ENCODE data around the gene SUSD6. TPM values are rescaled to one million over a fixed set of nuclear protein-coding genes. Genes with fewer than 3 reads are reported as not detected.

Gene SUSD6
- total RNA-seq, 1 experiment from 2014 or later, result 24.1 TPM

DNA sequence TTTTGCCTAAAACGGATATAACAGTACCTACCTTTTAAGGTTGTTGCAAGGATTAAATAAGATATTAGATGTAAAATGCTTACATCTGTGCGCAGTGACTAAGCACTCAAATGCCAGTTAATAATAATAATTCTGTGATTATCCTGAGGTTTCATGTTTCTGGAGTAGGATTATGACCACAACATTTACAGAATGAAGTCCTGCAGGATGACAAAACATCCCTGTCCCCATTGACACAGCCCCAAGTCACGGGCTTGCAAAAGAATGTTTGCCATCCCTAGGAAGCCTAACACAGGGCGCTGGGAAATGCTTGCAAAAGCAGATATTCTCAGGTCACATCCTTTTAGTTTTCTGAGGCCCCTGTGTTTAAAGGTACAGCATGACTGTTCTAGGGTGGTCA, 20.1 kb downstream of the SUSD6 start:
- H3K4me3 ChIP-seq, result no peak overlapping the region
- no peaks in the 10 kb centered on the region for H3K79me2 ChIP-seq (ENCODE audit: low read depth)
- no peaks in the 10 kb centered on the region for H4K20me1 ChIP-seq (ENCODE audit: insufficient read depth)
- CTCF ChIA-PET, result no interaction called here
- H3K9me2 ChIP-seq (ENCODE audit: insufficient read depth), result no peaks in the 10 kb centered on the region
- H3K4me2 ChIP-seq, result peak overlapping the region; percentile 35
- H3K9me3 ChIP-seq (ENCODE audit: insufficient read depth, low read depth), result no peaks in the 10 kb centered on the region
- intact Hi-C loops (cut with micrococcal nuclease; ENCODE audit: unreplicated experiment), result loop anchor here (2.0 kb wide), 2 partner anchors 19 to 27 kb away; no protein-coding TSS in a partner anchor
- no peaks in the 10 kb centered on the region for H3K36me3 ChIP-seq (ENCODE audit: low read depth)
- H3K27me3 ChIP-seq (ENCODE audit: insufficient read depth, low read depth), result no peaks in the 10 kb centered on the region
- peaks cover 28% of the 10 kb centered on the region for H3K4me1 ChIP-seq (replicated peaks; ENCODE audit: insufficient read depth)
- BruUV-seq (replicated peaks), result no TSS peak
- TF ChIP-seq EZH2 (IDR thresholded peaks at IDR 0.05; ENCODE audit: low read depth), result no peak
- TF ChIP-seq, protein P1, sequence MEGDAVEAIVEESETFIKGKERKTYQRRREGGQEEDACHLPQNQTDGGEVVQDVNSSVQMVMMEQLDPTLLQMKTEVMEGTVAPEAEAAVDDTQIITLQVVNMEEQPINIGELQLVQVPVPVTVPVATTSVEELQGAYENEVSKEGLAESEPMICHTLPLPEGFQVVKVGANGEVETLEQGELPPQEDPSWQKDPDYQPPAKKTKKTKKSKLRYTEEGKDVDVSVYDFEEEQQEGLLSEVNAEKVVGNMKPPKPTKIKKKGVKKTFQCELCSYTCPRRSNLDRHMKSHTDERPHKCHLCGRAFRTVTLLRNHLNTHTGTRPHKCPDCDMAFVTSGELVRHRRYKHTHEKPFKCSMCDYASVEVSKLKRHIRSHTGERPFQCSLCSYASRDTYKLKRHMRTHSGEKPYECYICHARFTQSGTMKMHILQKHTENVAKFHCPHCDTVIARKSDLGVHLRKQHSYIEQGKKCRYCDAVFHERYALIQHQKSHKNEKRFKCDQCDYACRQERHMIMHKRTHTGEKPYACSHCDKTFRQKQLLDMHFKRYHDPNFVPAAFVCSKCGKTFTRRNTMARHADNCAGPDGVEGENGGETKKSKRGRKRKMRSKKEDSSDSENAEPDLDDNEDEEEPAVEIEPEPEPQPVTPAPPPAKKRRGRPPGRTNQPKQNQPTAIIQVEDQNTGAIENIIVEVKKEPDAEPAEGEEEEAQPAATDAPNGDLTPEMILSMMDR (conservative IDR thresholded peaks at IDR 0.05), result no peak
- H3F3A ChIP-seq (ENCODE audit: insufficient read depth, low read depth), result no peaks in the 10 kb centered on the region; the same call in 1 of the 2 replicates
- peak; percentile 44 to 61 for DNase-seq
- POLR2A ChIA-PET (ENCODE audit: unreplicated experiment), result no interaction called here
- no peak overlapping the region for H3K27ac ChIP-seq
- H2AFZ ChIP-seq, result no peak overlapping the region

DNA sequence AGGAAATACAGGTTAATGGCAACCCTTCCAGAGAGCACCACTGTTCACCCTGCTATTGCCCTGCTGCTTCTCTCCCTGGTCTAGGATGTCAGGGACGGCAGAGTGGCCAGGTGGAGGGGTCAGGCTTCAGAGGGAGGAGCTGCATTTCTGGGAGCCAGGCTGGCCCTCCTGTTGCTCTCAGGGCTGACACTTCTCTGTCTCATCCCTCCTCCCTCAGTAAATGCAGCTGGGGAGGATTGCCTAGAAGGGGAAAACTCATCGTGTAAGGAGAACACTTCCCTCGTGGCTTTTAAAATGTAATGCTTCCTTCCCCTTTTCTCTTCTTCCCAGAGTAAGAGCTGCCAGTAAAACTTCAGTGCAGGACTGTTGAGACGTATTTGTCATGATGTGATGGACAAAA, 20.8 kb downstream of the SUSD6 start:
- Histone ChIP-seq H2AFZ (no peak overlapping the region), H3K4me2 (peak overlapping the region; percentile 35; the same call in 1 of the 2 replicates), H3K36me3 (ENCODE audit: low read depth) (no peaks in the 10 kb centered on the region), H3K27me3 (ENCODE audit: insufficient read depth, low read depth) (no peaks in the 10 kb centered on the region), H3K9me2 (ENCODE audit: insufficient read depth) (no peaks in the 10 kb centered on the region), H3K9me3 (ENCODE audit: insufficient read depth, low read depth) (no peaks in the 10 kb centered on the region), H3K4me3 (no peak overlapping the region), H3K27ac (no peak overlapping the region), H3F3A (ENCODE audit: insufficient read depth, low read depth) (no peaks in the 10 kb centered on the region; the same call in 1 of the 2 replicates), H4K20me1 (ENCODE audit: insufficient read depth) (no peaks in the 10 kb centered on the region), H3K4me1 (replicated peaks; ENCODE audit: insufficient read depth) (peaks cover 28% of the 10 kb centered on the region), H3K79me2 (ENCODE audit: low read depth) (no peaks in the 10 kb centered on the region)
- DNase-seq, result no peak
- no TSS peak for BruUV-seq (replicated peaks)
- intact Hi-C loops (cut with micrococcal nuclease; ENCODE audit: unreplicated experiment), result no loop called here
- TF ChIP-seq, protein P1 (conservative IDR thresholded peaks at IDR 0.05), result no peak
- no peak for TF ChIP-seq EZH2 (IDR thresholded peaks at IDR 0.05; ENCODE audit: low read depth)
- POLR2A ChIA-PET (ENCODE audit: unreplicated experiment), result no interaction called here
- CTCF ChIA-PET, result no interaction called here

DNA sequence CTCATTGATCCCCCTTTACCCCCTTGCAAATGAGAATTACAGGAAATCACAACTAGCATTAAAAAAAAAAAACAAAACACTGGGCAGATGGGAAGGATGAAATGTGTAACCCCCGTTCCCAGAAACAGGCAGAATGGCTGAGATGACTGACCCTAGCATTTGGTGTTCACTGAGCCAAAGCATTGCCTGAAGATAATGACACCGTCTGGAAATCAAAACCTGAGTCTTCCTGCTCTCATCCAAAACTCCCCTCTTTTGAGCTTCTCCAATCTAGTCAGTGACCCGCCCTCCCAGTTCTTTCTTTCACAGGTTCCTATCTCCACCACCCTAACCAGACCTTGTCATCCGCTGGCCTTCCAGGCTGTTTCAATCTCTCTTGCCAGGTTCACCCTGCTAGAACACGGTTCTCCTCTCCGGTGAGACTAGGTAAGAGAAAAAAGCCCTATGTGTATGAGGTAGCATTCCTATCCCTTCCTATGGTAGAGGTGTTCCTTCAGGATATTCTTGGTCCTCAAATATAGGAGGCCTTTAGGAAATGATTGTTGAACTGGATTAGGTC, 21.3 kb downstream of the SUSD6 start:
- Histone ChIP-seq H3K27ac (no peak overlapping the region), H3K36me3 (ENCODE audit: low read depth) (no peaks in the 10 kb centered on the region), H3F3A (ENCODE audit: insufficient read depth, low read depth) (no peaks in the 10 kb centered on the region; the same call in 1 of the 2 replicates), H2AFZ (no peak overlapping the region), H3K79me2 (ENCODE audit: low read depth) (no peaks in the 10 kb centered on the region), H3K9me3 (ENCODE audit: insufficient read depth, low read depth) (no peaks in the 10 kb centered on the region), H3K4me1 (replicated peaks; ENCODE audit: insufficient read depth) (peaks cover 32% of the 10 kb centered on the region), H3K27me3 (ENCODE audit: insufficient read depth, low read depth) (no peaks in the 10 kb centered on the region), H3K9me2 (ENCODE audit: insufficient read depth) (no peaks in the 10 kb centered on the region), H4K20me1 (ENCODE audit: insufficient read depth) (no peaks in the 10 kb centered on the region), H3K4me3 (no peak overlapping the region), H3K4me2 (no peak overlapping the region)
- DNase-seq, result no peak
- BruUV-seq (replicated peaks), result no TSS peak
- intact Hi-C loops (cut with micrococcal nuclease; ENCODE audit: unreplicated experiment), result no loop called here
- POLR2A ChIA-PET (ENCODE audit: unreplicated experiment), result no interaction called here
- no peak for TF ChIP-seq EZH2 (IDR thresholded peaks at IDR 0.05; ENCODE audit: low read depth)
- TF ChIP-seq, protein P1 (conservative IDR thresholded peaks at IDR 0.05), result no peak
- CTCF ChIA-PET, result no interaction called here

Measured in PC-9 (cell line).